Endothelial cell of umbilical vein (primary cell): ENCODE measurements around the gene CEP83. TPM values are rescaled to one million over a fixed set of nuclear protein-coding genes. Genes with fewer than 3 reads are reported as not detected.

ENCODE experiments used
- BruUV-seq: library from RNA; stranded (reverse); fragments of 400-500 nt; replicated peaks from 2 replicates; lab custom pipeline; 2021; lab: Mats Ljungman, UMichigan
- CTCF ChIA-PET: fragments of 300-600, 350-600 bp; sonication (Branson Sonifier 250); formaldehyde crosslinking; loops from one replicate; lab custom pipeline; 2021; ENCODE audit warnings: antibody characterized with exemption, inconsistent platforms; lab: Charles Lee
- POLR2A ChIA-PET: fragments of 300-600, 350-600 bp; sonication (Branson Sonifier 250); formaldehyde crosslinking; loops from one replicate; lab custom pipeline; 2021; ENCODE audit warnings: antibody characterized with exemption, inconsistent platforms; lab: Charles Lee
- DNase-seq: peaks from one replicate; pipeline ENCODE4 v3.0.0-alpha.2; 2011; ENCODE audit warnings: low read depth, low spot score
- FAIRE-seq: peaks from 2 replicates; lab custom pipeline; 2011; peaks lifted over from hg19 to GRCh38; lab: Jason Lieb, UNC
- H2AFZ ChIP-seq: 2 replicates; pipeline ENCODE4 v1.6.0; 2012; ENCODE audit warnings: low read depth, low read length, control low read depth, inconsistent platforms
- H3K27ac ChIP-seq: 2 replicates; pipeline ENCODE4 v1.5.1; 2011; ENCODE audit warnings: low read depth, mild to moderate bottlenecking, control low read depth, low read length, moderate library complexity; ENCODE audit not compliant: insufficient read depth
- H3K27me3 ChIP-seq, 2 experiments: 2 replicates each; pipeline versions ENCODE4 v1.6.0 to v1.6.1; 2011; ENCODE audit warnings: low read length in 2 of 2, mixed read lengths in 1 of 2; ENCODE audit not compliant: control insufficient read depth in 2 of 2, insufficient read depth in 2 of 2
- H3K36me3 ChIP-seq, 2 experiments: 2 replicates in 1 of 2; 3 replicates in 1 of 2; pipeline ENCODE4 v1.5.1; 2011; ENCODE audit warnings: low read length in 2 of 2, mild to moderate bottlenecking in 1 of 2, moderate library complexity in 1 of 2; ENCODE audit not compliant: control insufficient read depth in 2 of 2, insufficient read depth in 2 of 2; ENCODE audit errors: extremely low read depth in 1 of 2
- H3K4me1 ChIP-seq: 3 replicates; pipeline ENCODE4 v1.5.1; 2011; ENCODE audit warnings: mild to moderate bottlenecking, low read length; ENCODE audit not compliant: control insufficient read depth, insufficient read depth; ENCODE audit errors: extremely low read depth
- H3K4me2 ChIP-seq: 2 replicates; pipeline ENCODE4 v1.6.1; 2011; ENCODE audit warnings: low read length, control low read depth, mixed read lengths; ENCODE audit not compliant: insufficient read depth
- H3K4me3 ChIP-seq, 3 experiments: fragments of 200-600 bp in 1 of 3; sonication (generic), shearing (Covaris generic) in 1 of 3; replicated peaks in 1 of 3; 2 replicates each; pipeline ENCODE4 v1.5.1; 2011 to 2016; ENCODE audit warnings: control low read depth in 3 of 3, low read length in 3 of 3, mild to moderate bottlenecking in 2 of 3, inconsistent platforms in 1 of 3, low read depth in 1 of 3, moderate library complexity in 1 of 3; ENCODE audit not compliant: insufficient read depth in 1 of 3
- H3K79me2 ChIP-seq: 2 replicates; pipeline ENCODE4 v1.6.0; 2012; ENCODE audit warnings: low read length, inconsistent platforms; ENCODE audit not compliant: control insufficient read depth, insufficient read depth
- H3K9ac ChIP-seq: replicated peaks from 2 replicates; pipeline ENCODE3; 2011; ENCODE audit warnings: low read length, control low read depth; ENCODE audit not compliant: insufficient read depth; ENCODE audit errors: extremely low read depth
- H3K9me1 ChIP-seq: replicated peaks from 3 replicates; pipeline ENCODE4 v1.6.0; 2011; ENCODE audit warnings: mild to moderate bottlenecking, low read length; ENCODE audit not compliant: control insufficient read depth, insufficient read depth; ENCODE audit errors: extremely low read depth
- H3K9me3 ChIP-seq: replicated peaks from 2 replicates; pipeline ENCODE4 v1.5.1; 2012; ENCODE audit warnings: low read length, inconsistent platforms; ENCODE audit not compliant: control insufficient read depth, insufficient read depth
- H4K20me1 ChIP-seq: replicated peaks from 2 replicates; pipeline ENCODE3; 2011; ENCODE audit warnings: mild to moderate bottlenecking, low read length; ENCODE audit not compliant: control insufficient read depth, insufficient read depth; ENCODE audit errors: extremely low read depth
- CTCF ChIP-seq, 2 donors: IDR thresholded peaks; 1 replicate in 1 of 2; 2 replicates in 1 of 2; pipeline ENCODE4 v1.5.1; 2011; ENCODE audit warnings: low read length in 2 of 2, mild to moderate bottlenecking in 2 of 2, moderate library complexity in 2 of 2, control low read depth in 1 of 2, inconsistent platforms in 1 of 2, low read depth in 1 of 2; ENCODE audit not compliant: insufficient read depth in 1 of 2; ENCODE audit errors: extremely low read depth in 1 of 2
- EZH2 ChIP-seq: IDR thresholded peaks from 2 replicates; pipeline ENCODE4 v1.6.1; 2012; ENCODE audit warnings: borderline replicate concordance, low read depth, mild to moderate bottlenecking, moderate library complexity, low read length, inconsistent platforms; ENCODE audit not compliant: severe bottlenecking
- FOS ChIP-seq: IDR thresholded peaks from 2 replicates; pipeline ENCODE4 v1.6.1; 2011; ENCODE audit warnings: mild to moderate bottlenecking, low read length, moderate library complexity, borderline replicate concordance; ENCODE audit not compliant: insufficient read depth
- JUN ChIP-seq: IDR thresholded peaks from 2 replicates; pipeline ENCODE4 v1.6.1; 2011; ENCODE audit warnings: borderline replicate concordance, low read depth; ENCODE audit not compliant: insufficient read length, insufficient read depth
- MAX ChIP-seq: IDR thresholded peaks from 2 replicates; pipeline ENCODE4 v1.6.1; 2011; ENCODE audit not compliant: insufficient read depth, insufficient read length
- MYC ChIP-seq: IDR thresholded peaks from one replicate; pipeline ENCODE4 v1.6.1; 2011; ENCODE audit warnings: mild to moderate bottlenecking, low read depth, low read length
- POLR2A ChIP-seq: IDR thresholded peaks from 2 replicates; pipeline ENCODE4 v1.6.1; 2012; ENCODE audit warnings: low read depth, mild to moderate bottlenecking, control low read depth, low read length
- POLR2AphosphoS5 ChIP-seq: IDR thresholded peaks from 2 replicates; pipeline ENCODE4 v1.6.1; 2012; ENCODE audit warnings: low read depth, mild to moderate bottlenecking, control low read depth, low read length, moderate library complexity; ENCODE audit not compliant: insufficient read depth
- dilution Hi-C: fragments of 300-500 bp; cut with MboI; formaldehyde crosslinking; loops from one replicate; pipeline ENCODE4 v1.15.0; 2019; ENCODE audit warnings: low sequenced_read_pairs; ENCODE audit not compliant: extremely low pct_ligation_motif_present
- intact Hi-C: fragments of 100-400 bp; cut with micrococcal nuclease; formaldehyde crosslinking; loops from one replicate; pipeline ENCODE4 v1.10.0; 2022
- polyA plus RNA-seq, 4 experiments: library from polyadenylated mRNA; depleted of rRNA in 3 of 4; stranded (reverse) in 3 of 4; unstranded in 1 of 4; fragments of >200 nt; gene quantifications; 2 replicates each; pipeline versions ENCODE4 v1.2.1 to v1.2.3, GENCODE V29; 2011 to 2012; ENCODE audit warnings: missing spikeins in 1 of 4
- total RNA-seq: library from RNA; stranded (reverse); gene quantifications from 2 replicates; pipeline ENCODE4 v1.2.3, GENCODE V29; 2021

CEP83 gene
- total and polyA plus RNA-seq, 2 donors (not counting 3 experiments of a cell fraction or from before 2014, with no cell fraction given): 2.9 to 15.3 TPM

DNA sequence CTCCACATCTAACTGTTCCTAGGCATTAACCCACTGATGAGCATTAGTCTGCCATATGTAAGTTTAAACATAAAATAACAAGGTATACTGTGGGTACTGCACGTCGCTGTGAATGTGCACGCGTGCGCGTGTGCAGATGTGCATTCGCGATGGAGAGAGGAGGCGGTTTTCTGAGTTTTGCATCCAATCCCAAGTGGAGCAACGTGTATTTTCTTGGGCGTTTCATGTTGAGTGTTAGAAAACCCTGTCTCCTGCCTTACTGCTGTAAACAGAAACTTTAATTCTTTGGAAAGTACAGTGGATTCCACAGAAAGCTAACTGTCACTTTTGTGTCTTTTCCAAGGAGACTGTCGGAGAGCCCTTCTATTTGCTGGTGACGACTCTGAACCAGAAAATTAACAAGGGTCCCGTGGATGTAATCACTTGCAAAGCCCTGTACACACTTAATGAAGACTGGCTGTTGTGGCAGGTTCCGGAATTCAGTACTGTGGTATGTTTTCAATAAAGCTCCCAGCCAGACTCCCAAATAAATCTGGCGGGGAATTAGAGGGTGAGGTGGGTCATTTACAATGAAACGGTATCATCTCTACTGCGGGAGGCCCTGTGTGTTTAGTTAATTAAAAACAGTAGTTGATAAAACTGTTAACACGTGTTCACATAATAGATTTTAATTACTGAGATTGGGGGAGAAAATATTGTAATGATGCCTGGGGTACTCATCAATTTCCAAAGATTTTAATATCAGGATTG is 194.8 kb downstream of the CEP83 start:
- dilution Hi-C loops: no loop called here

More for the DNA sequence above, 194.8 kb downstream of the CEP83 start:
- no peak for FAIRE-seq
- Histone ChIP-seq H3K9ac (no peak overlapping the region), H4K20me1 (no peaks in the 10 kb centered on the region), H3K27me3 (peaks cover 6 to 13% of the 10 kb centered on the region in 2 experiments), H3K4me2 (no peak overlapping the region), H3K27ac (no peak overlapping the region), H3K79me2 (no peaks in the 10 kb centered on the region), H3K36me3 (no peaks in the 10 kb centered on the region), H2AFZ (no peak overlapping the region), H3K4me1 (no peaks in the 10 kb centered on the region), H3K4me3 (no peak overlapping the region), H3K9me1 (no peaks in the 10 kb centered on the region), H3K9me3 (no peaks in the 10 kb centered on the region)
- intact Hi-C loops: no loop called here
- no peak for DNase-seq
- no peak for TF ChIP-seq MYC
- TF ChIP-seq JUN: no peak
- no peak for TF ChIP-seq FOS
- TF ChIP-seq MAX: no peak
- TF ChIP-seq CTCF (IDR thresholded peaks at IDR 0.05; ENCODE audit: extremely low read depth in 1 of 2, insufficient read depth in 1 of 2, low read depth in 1 of 2, low read length in 2 of 2): no peak
- TF ChIP-seq POLR2AphosphoS5: no peak
- TF ChIP-seq EZH2: no peak
- no peak for TF ChIP-seq POLR2A
- POLR2A ChIA-PET: no interaction called here
- no TSS peak for BruUV-seq
- CTCF ChIA-PET: no interaction called here
